Islet precursor cell (in vitro differentiated cells): Measurements from ENCODE around the gene UBE4A.
A peak's percentile ranks its signal among the peaks of the same experiment; 100 is the strongest.
"Not testable (repeated sequence)": the region's sequence is repeated elsewhere in the genome, so short reads cannot be mapped to it uniquely, and the experiment has no call there.

ENCODE experiments used
- DNase-seq: peaks from one replicate; pipeline ENCODE4 v3.0.0-alpha.2; 2018

UBE4A gene

GRCh38 chr11:118401880-118402590 is 42.6 kb downstream of the UBE4A start:
- no peak for DNase-seq

GRCh38 chr11:118402594-118402993 is 43.2 kb downstream of the UBE4A start:
- DNase-seq = not testable (repeated sequence)

- DNase-seq = no peak
These were observed 47.3 kb downstream of the UBE4A start for GRCh38 chr11:118406599-118407166.

GRCh38 chr11:118410055-118410745 is 50.8 kb downstream of the UBE4A start:
- no peak for DNase-seq

GRCh38 chr11:118411530-118411929 is 52.1 kb downstream of the UBE4A start:
- DNase-seq = no peak

- DNase-seq = no peak
These were observed 53.5 kb downstream of the UBE4A start for GRCh38 chr11:118412921-118413320.

GRCh38 chr11:118415062-118415738 is 55.8 kb downstream of the UBE4A start:
- no peak for DNase-seq

- peak; percentile 96 for DNase-seq
These were observed 56.3 kb downstream of the UBE4A start for GRCh38 chr11:118415739-118416068.

- DNase-seq = not testable (repeated sequence)
These were observed 57.5 kb downstream of the UBE4A start for GRCh38 chr11:118416900-118417299.

GRCh38 chr11:118417801-118418200 is 58.4 kb downstream of the UBE4A start:
- DNase-seq = no peak

- DNase-seq = no peak
These were observed 59.4 kb downstream of the UBE4A start for GRCh38 chr11:118418766-118419165.

- DNase-seq = no peak
These were observed 68.3 kb downstream of the UBE4A start for GRCh38 chr11:118427707-118428106.

GRCh38 chr11:118430956-118431355 is 71.6 kb downstream of the UBE4A start:
- no peak for DNase-seq

- no peak for DNase-seq
These were observed 74.7 kb downstream of the UBE4A start for GRCh38 chr11:118434123-118434552.

- peak; percentile 77 for DNase-seq
These were observed 75.3 kb downstream of the UBE4A start for GRCh38 chr11:118434553-118435289.

- DNase-seq = peak; percentile 90
These were observed 76.0 kb downstream of the UBE4A start for GRCh38 chr11:118435290-118435892.

- peak; percentile 98 for DNase-seq
These were observed 76.7 kb downstream of the UBE4A start, which contains the start of gene KMT2A for GRCh38 chr11:118435893-118436624. TSS of gene KMT2A (plus strand) at chr11:118436492. CDS start at chr11:118436513, 21 bp downstream.

- DNase-seq = peak; percentile 55
These were observed 77.3 kb downstream of the UBE4A start for GRCh38 chr11:118436639-118437207.

- DNase-seq = peak; percentile 71
These were observed 78.1 kb downstream of the UBE4A start for GRCh38 chr11:118437208-118438125.

GRCh38 chr11:118438314-118438931 is 79.0 kb downstream of the UBE4A start:
- DNase-seq = peak; percentile 83
